Ishikawa (cell line): Measurements from ENCODE around the gene MOCS1.

Source experiments
- CEBPB ChIP-seq: IDR thresholded peaks from 2 replicates; pipeline ENCODE4 v1.6.1; 2012
- CREB1 ChIP-seq: IDR thresholded peaks from 2 replicates; pipeline ENCODE4 v1.6.1; 2012; ENCODE audit warnings: low read depth
- EGR1 ChIP-seq: IDR thresholded peaks from 2 replicates; pipeline ENCODE4 v1.6.1; 2012
- EP300 ChIP-seq: IDR thresholded peaks from 2 replicates; pipeline ENCODE4 v1.6.1; 2012; ENCODE audit warnings: borderline replicate concordance
- FOXM1 ChIP-seq: IDR thresholded peaks from 2 replicates; pipeline ENCODE4 v1.6.1; 2012; ENCODE audit warnings: low read depth, borderline replicate concordance
- MAX ChIP-seq: IDR thresholded peaks from 2 replicates; pipeline ENCODE4 v1.6.1; 2012
- NFIC ChIP-seq: IDR thresholded peaks from 2 replicates; pipeline ENCODE4 v1.6.1; 2012
- RAD21 ChIP-seq: IDR thresholded peaks from 2 replicates; pipeline ENCODE4 v1.6.1; 2012; ENCODE audit warnings: low read depth
- TAF1 ChIP-seq: IDR thresholded peaks from 2 replicates; pipeline ENCODE4 v1.6.1; 2012; ENCODE audit warnings: low read depth, mild to moderate bottlenecking
- TCF12 ChIP-seq: IDR thresholded peaks from 2 replicates; pipeline ENCODE4 v1.6.1; 2012; ENCODE audit warnings: low read depth
- TEAD4 ChIP-seq: IDR thresholded peaks from 2 replicates; pipeline ENCODE4 v1.6.1; 2012
- YY1 ChIP-seq: IDR thresholded peaks from 2 replicates; pipeline ENCODE4 v1.6.1; 2012; ENCODE audit warnings: low read depth
- ZBTB7A ChIP-seq: IDR thresholded peaks from 2 replicates; pipeline ENCODE4 v1.6.1; 2012; ENCODE audit warnings: low read depth
- TF ChIP-seq, protein P1 (sequence below): IDR thresholded peaks from 2 replicates; pipeline ENCODE4 v1.6.1; 2012
- TF ChIP-seq, protein P2 (sequence below): IDR thresholded peaks from 2 replicates; pipeline ENCODE4 v1.6.1; 2012; ENCODE audit warnings: low read depth, mild to moderate bottlenecking

MOCS1 gene

DNA sequence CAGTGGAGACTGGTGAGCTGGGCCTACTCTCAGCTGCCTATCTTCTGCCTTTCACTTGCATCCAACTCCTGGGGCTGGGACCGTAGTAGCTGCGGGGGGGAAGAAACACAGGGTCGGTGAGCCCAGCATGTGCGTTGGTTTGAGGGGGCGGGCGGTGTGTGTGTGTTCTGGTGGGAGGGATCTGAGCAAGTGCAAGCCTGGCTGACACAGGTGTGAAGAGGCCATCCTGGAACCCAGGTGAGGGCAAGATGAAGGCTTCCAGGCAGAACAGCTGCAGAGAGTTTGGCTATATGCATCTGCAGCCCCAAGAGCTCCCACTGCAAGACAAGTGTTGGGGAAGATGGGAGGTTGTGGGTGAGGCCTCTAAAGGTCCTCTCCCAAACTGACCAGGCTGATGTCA lies 30.6 kb downstream of the MOCS1 start:
- TF ChIP-seq CREB1 (no peak), ZBTB7A (no peak), NFIC (no peak), FOXM1 (no peak), RAD21 (no peak), YY1 (no peak), TCF12 (no peak)
- TF ChIP-seq, protein P1, sequence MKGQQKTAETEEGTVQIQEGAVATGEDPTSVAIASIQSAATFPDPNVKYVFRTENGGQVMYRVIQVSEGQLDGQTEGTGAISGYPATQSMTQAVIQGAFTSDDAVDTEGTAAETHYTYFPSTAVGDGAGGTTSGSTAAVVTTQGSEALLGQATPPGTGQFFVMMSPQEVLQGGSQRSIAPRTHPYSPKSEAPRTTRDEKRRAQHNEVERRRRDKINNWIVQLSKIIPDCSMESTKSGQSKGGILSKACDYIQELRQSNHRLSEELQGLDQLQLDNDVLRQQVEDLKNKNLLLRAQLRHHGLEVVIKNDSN: no peak

GRCh38 chr6:39902786-39903465 lies 31.3 kb downstream of the MOCS1 start:
- TF ChIP-seq ZBTB7A (no peak), CEBPB (no peak), TEAD4 (no peak), CREB1 (no peak), RAD21 (peak; percentile 26; the same call in 1 of the 2 replicates)
- TF ChIP-seq, protein P2, sequence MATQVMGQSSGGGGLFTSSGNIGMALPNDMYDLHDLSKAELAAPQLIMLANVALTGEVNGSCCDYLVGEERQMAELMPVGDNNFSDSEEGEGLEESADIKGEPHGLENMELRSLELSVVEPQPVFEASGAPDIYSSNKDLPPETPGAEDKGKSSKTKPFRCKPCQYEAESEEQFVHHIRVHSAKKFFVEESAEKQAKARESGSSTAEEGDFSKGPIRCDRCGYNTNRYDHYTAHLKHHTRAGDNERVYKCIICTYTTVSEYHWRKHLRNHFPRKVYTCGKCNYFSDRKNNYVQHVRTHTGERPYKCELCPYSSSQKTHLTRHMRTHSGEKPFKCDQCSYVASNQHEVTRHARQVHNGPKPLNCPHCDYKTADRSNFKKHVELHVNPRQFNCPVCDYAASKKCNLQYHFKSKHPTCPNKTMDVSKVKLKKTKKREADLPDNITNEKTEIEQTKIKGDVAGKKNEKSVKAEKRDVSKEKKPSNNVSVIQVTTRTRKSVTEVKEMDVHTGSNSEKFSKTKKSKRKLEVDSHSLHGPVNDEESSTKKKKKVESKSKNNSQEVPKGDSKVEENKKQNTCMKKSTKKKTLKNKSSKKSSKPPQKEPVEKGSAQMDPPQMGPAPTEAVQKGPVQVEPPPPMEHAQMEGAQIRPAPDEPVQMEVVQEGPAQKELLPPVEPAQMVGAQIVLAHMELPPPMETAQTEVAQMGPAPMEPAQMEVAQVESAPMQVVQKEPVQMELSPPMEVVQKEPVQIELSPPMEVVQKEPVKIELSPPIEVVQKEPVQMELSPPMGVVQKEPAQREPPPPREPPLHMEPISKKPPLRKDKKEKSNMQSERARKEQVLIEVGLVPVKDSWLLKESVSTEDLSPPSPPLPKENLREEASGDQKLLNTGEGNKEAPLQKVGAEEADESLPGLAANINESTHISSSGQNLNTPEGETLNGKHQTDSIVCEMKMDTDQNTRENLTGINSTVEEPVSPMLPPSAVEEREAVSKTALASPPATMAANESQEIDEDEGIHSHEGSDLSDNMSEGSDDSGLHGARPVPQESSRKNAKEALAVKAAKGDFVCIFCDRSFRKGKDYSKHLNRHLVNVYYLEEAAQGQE: no peak

- TF ChIP-seq TAF1: no peak
- TF ChIP-seq CREB1: no peak
- no peak for TF ChIP-seq NFIC
- TF ChIP-seq EP300: no peak
- no peak for TF ChIP-seq TEAD4
- TF ChIP-seq MAX: no peak
- TF ChIP-seq ZBTB7A: no peak
- TF ChIP-seq YY1: no peak
- TF ChIP-seq CEBPB: no peak
- no peak for TF ChIP-seq TCF12
- TF ChIP-seq EGR1: no peak
- TF ChIP-seq, protein P1: no peak
- TF ChIP-seq RAD21: no peak
- TF ChIP-seq, protein P2: no peak
- TF ChIP-seq FOXM1: no peak
Measured at GRCh38 chr6:39902136-39902535, 32.1 kb downstream of the MOCS1 start.

DNA sequence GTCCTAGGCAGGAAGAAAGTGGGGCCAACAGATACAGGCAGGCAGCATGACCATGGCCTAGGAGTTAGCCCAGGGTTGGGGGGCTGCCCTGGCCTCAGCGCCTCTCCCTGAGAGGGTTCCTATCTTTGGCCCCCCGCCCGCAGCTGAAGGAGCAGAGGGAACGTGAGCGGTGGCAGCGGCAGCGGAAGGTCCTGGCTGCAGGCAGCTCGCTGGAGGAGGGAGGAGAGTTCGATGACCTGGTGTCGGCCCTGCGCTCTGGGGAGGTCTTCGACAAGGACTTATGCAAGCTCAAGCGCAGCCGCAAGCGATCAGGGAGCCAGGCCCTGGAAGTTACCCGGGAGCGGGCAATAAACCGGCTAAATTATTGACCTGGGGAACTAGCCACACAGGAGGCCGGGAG lies 32.6 kb downstream of the MOCS1 start:
- TF ChIP-seq, protein P1: no peak
- TF ChIP-seq MAX: no peak
- TF ChIP-seq RAD21: no peak
- no peak for TF ChIP-seq CEBPB
- no peak for TF ChIP-seq ZBTB7A
- no peak for TF ChIP-seq NFIC
- TF ChIP-seq, protein P2: no peak
- TF ChIP-seq TAF1: no peak
- no peak for TF ChIP-seq TEAD4
- no peak for TF ChIP-seq EGR1
- no peak for TF ChIP-seq CREB1
- TF ChIP-seq EP300: no peak
- no peak for TF ChIP-seq TCF12
- TF ChIP-seq YY1: no peak
- TF ChIP-seq FOXM1: no peak
